ENCODE measurements around the gene OR4X2.

- TF ChIP-seq EZH2phosphoT487 (IDR thresholded peaks at IDR 0.05; ENCODE audit: borderline replicate concordance): no peak
- no peak for TF ChIP-seq ELF1 (IDR thresholded peaks at IDR 0.05; ENCODE audit: borderline replicate concordance, low read depth)
- TF ChIP-seq ZNF274 (IDR thresholded peaks at IDR 0.05; ENCODE audit: low read depth, low read length): no peak
- TF ChIP-seq JUND (IDR thresholded peaks at IDR 0.05): no peak
- TF ChIP-seq CTCF (IDR thresholded peaks at IDR 0.05 in 2 of 3, conservative IDR thresholded peaks at IDR 0.05 in 1 of 3; ENCODE audit: borderline replicate concordance in 1 of 3, insufficient read depth in 1 of 3, low read depth in 2 of 3, low read length in 2 of 3): no peak
- TF ChIP-seq SP1 (IDR thresholded peaks at IDR 0.05; ENCODE audit: low read depth): no peak
- TF ChIP-seq SIN3A (IDR thresholded peaks at IDR 0.05; ENCODE audit: low read depth): no peak
Observed at GRCh38 chr11:48270621-48271020, 25.7 kb downstream of the OR4X2 start.

Data from HCT116 (cell line).